ENCODE results near the gene TMEM129.
A peak's percentile ranks its signal among the peaks of the same experiment; 100 is the strongest.

TMEM129 gene, protein sequence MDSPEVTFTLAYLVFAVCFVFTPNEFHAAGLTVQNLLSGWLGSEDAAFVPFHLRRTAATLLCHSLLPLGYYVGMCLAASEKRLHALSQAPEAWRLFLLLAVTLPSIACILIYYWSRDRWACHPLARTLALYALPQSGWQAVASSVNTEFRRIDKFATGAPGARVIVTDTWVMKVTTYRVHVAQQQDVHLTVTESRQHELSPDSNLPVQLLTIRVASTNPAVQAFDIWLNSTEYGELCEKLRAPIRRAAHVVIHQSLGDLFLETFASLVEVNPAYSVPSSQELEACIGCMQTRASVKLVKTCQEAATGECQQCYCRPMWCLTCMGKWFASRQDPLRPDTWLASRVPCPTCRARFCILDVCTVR

DNA sequence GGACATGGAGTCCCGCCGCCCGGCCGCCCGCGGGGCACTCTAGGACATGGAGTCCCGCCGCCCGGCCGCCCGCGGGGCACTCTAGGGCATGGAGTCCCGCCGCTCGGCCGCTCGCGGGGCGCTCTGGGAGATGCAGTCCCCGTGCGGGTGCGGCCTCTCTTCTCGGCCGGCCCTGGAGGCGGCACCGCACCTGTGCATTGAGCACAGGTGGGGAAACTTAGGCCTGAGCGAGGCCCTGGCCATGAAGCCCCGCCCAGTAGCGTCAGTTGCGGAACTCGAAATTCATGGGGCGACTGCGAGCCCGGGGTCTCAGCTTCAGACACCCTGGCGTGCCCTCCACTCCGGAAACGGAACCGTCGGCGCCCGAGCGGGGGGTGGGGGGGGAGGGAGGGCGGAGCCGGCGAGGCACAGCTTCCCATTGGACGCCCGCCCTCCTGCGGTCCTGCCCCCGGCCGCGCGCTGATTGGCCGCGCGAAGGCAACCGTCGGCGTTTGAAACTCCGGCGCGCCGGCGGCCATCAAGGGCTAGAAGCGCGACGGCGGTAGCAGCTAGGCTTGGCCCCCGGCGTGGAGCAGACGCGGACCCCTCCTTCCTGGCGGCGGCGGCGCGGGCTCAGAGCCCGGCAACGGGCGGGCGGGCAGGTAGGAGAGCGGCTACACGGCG, at the start of gene TMEM129, which contains the start of gene TACC3:
TSS of gene TMEM129 (minus strand) at position 321 of the 663 bp plus-strand sequence. CDS start 486 bp downstream, outside the sequence.
TSS of gene TACC3 (plus strand) at position 519 of the 663 bp plus-strand sequence. CDS start 1,901 bp downstream, outside the sequence.
- DNase-seq (ENCODE audit: low read depth) = peak; percentile 77

DNA sequence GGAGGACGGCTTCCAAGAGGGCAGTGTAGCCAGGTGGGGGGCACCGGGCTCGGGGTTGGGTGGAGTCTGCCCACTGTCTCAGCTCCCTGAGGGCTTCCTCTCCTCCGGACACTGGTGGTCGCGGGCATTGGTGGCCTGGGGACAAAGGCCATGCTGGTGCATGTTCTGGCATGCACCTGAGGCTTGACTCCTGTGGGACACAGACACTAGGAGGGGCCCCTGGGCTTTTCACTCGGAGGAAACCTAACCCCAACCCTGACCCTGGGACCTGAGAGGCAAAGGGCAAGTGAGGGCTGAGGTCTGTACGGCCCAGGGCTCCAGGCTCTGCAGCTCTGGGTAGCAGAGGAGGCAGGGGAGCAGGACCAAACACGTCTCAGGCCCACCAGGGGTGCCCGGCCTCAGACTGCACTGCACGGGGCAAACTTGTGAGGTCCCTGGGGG, 49.7 kb upstream of the TMEM129 start:
- DNase-seq (ENCODE audit: low read depth) = no peak

DNA sequence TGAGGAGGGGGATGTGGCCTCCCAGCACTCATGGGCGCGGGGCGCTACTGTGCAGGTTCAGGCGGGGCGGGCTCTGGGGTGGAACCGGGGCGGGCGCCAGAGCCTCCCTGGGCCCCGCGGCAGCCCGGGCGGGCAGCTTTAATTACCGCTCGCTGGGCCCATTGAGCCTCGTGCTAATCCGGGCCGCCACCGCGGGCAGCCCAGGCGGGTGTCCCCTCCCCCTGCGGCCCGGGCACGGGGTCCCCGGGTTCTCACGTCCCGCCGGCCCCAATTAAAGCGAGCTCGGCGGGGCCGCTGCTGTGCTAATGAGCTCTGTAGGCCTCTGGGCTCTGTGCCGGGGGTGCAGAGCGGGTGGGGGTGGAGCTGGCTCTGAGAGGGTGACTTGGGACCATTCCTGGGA, 49.1 kb upstream of the TMEM129 start:
- no peak for DNase-seq (ENCODE audit: low read depth)

DNA sequence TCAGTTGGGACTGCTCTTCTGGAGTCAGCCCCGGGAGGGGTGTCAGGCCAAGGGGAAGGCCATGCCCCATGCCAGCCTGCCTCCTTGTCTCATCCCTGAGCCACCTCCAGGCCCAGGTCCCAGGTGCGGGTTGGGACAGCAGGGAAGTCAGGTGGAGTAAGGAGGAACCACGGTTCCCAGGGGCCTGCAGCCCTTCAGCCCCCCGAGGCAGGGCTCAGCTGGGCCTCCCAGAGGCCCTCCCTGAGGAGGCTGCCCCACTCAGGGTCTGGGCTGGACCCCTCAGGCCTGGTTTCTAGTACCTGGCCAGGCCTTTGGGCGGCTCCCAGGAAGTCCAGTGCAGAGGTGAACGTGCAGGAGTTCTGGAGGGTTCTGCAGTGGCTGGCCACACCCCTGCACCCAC, 48.6 kb upstream of the TMEM129 start:
- DNase-seq (ENCODE audit: low read depth) = no peak

DNA sequence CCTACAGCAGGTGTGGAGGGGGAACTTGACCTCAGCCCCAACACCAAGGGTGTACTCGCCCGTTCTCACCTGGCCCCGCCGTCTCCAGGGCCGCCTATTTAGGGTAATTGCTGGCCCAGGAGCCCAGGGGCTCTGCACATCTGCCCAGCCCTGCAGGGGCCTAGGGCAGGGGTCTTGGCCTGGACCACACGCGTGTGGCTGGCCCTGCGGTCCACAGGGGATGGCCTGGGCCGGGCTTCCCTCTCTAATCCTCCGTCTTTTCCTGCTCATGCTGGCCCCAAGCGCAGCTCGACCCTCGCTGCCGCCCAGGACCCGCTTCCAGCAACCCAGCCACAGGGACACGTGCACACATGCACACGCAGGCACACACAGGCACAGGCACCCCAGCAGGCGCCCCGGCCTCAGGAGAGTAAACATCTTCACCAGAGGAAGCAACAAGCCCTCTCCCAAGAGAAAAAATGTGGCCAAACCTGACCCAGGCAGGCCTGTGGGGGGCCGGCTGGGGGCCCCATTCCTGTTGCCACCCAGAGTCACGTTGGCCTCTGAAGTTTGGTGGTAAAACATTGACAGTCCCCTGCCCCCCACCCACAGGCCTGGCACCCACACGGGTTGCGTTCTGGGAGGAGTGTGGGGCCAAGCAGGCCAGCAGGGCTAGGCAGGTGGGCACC, 47.4 kb upstream of the TMEM129 start:
- no peak for DNase-seq (ENCODE audit: low read depth)

DNA sequence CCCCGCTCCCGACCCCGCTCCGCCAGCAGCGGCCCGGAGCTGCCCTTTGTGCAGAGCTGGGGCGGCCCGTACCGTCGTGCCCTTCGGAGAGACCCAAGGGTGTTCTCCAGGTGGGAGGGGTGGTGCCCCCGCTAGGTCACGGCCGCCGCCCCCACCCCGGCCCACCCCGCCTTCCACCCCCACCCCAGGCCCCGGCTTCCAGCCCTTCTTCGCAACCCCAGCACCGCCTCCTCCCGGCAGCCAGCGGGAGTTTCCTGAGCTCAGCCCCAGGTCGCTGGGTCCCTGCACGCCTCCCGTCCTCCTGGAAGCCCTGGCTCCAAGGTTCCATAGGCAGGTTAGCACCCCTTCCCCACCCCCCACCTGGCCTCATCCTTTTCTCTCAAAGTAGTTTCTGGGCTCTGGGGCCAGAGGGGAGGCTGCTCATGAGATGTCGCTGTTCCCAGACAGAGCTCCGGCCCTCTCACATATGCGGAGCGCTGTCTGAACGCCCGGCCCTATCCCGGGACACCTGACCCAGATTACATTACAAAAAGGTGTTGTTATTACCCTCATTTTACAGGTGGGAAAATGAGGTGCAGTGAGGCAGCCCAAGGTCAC, 46.7 kb upstream of the TMEM129 start:
- DNase-seq (ENCODE audit: low read depth) = no peak

DNA sequence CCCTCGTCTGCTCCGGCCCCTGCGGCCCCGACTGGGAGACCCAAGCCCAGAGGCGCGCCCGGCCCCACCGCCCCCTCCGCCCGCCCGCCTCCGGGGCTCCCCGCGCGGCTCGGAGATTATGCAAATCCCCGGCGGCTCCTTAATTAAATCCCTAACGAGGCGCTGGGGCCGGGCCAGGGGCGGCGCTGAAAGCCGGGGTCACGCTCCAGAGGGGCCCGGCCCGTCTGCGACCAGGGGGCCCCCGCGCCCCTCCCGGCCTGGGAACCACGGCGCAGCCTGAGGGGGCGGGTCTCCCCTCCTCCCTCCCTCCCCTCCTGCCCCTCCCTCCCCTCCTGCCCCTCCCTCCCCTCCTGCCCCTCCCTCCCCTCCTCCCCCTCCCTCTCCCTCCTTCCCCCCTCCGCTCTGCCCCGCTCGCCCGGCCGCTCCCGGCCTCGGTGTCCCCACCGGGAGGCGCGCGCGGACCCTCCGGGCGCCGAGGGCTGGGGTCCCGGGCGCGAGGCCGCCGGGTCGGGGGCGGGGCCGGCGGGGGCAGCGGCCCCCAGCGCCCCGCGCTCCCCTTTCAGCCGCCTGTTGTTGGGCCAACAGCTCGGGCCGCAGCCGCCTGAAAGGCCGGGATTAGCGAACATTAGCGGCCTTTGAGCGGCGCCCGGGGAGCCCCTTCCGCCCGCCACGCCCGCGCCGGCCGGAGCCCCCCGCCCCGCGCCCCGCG, 46.1 kb upstream of the TMEM129 start:
- DNase-seq (ENCODE audit: low read depth) = no peak

DNA sequence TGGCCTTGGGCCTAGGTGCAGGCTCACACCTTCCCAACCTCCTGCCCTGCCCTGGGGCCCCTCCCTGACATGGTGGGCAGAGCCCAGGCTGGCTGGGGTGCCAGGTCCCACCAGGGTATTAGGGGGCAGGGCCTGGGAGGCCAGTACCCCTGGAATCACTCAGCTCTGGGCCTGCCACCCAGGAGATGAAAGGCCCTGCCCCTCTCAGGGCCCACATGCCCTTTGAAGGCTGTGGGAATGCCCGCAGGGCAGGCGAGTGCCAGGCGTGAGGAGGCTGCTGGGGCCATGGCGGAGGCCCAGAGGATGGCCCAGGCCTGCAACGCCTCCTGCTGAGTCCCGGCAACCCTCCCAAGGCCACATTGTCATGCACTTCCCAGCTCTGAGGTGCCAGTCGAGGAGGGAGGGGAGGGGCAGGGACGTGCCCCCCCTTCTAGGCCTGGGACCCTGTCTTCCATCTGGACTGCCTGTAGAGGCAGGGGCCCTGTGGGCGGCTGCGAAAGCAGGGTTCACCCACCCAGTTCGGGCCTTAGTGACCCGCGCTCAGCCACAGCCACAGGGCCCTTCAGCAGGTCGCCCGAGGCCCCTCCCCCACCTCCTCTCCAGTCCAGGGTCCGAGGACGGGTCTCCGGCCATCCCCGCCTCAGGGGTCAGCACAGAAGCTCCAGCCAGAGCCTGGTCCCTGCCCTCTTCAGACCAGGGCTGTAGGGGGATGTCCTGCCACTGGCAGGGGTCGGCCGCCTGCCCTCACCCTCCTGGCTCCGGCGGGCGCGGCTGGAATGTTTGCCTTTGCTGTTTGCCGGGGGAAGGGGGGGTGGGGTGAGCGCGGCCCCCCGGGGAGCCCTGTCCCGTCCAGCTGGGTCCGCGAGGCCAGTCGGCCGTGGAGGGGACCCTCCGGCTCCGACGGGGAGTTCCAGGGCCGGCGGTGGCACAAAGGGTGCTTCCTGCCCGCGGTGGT, 45.3 kb upstream of the TMEM129 start:
- DNase-seq (ENCODE audit: low read depth) = no peak

DNA sequence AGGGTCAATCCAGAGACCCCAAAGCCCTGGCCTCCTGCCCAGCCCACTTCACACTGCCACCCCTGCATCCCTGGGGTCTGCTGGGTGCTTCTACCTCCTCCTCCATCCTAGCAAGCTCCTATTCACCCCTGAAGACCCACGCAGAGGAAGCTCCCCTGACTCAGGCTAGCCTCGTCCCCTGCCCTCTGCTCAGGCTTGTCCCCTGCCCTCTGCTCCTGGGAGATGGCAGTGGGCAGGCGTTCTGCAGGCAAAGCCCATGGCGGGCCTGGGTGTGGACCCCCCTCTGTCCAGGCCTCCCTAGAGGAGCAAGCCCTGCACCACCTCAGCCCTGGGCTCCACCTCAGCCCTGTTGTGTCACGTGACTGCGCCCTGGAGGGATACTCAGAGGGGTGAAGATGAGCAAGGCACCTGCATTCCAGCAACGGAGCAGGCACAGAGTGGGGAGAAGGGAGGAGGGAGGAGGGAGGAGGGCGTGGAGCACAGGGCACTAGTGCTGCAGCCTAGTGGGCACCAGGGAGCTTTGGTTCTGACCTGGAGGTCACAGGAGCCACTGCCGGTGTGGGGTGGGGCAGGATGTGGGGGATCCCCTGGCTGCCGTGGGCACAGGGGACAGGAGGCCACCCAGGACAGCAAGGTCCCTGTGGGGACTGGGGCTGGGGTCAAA, 44.4 kb upstream of the TMEM129 start:
- no peak for DNase-seq (ENCODE audit: low read depth)

DNA sequence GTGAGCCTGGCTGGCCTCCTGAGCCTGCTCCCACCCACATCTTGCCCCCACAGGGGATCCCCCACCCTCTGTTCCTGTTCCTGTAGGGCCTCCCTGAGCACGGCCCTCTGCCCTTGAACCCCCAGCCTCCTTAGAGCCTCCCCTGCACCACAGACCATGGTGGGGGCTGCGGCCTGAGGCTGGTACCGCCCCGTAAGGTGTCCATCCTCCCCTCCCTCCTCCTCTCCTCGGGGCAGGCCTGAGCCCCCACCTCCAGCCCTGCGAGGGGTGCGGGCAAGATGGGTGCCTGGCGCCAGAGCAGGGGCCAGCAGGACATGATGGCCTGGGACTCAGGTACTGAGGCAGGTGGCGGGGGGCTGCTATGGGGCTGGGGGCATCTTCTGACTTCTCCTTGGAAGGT, 43.5 kb upstream of the TMEM129 start:
- no peak for DNase-seq (ENCODE audit: low read depth)

DNA sequence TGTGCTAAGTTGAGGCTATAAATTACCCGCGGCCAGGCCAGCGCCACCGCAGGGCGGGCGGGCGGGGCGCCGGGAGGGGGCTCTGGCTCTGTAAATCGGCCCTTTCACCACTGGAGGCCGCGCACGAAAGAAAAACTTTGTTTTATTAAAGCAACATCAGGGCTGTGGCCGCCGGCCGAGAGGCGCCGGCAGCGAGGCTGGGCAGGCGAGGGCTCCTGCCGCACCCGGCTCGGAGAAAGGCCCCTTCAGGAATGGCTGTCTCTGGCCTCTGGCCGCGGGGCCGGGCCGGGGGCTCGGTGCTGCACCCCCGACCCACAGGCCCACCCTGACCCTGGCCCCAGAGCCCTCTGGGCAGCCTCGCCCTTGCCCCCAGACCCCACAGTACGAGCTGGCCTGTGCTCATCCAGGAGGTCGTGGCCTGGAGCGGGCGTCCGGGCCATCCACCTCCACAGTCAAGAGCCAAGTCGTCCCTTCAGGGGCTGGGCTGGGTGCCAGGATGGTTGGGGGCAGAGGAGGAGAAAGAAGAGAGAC, 42.5 kb upstream of the TMEM129 start:
- DNase-seq (ENCODE audit: low read depth) = no peak

DNA sequence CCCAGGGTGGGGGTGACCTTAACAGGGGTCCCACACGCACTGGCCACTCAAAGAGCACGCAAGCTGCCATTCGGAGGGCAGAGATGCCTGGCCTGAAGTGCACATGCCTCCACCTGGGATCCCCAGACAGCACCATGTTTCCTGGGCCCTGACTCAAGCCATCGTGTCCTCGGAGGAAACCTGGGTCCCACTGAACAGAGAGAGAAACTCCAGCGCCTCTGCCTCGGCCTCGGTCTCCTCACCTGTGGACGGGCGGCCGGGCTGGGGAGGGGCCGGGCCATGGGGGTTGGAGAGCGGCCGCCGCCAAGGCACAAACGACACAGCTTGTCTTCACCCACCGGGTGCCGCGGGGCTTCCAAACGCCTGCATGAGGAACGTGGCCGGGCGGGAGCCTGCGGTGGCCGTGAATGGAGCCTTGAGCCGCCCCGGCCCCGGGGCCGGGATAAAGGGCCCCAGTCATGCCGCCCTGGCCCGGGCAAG, 42.0 kb upstream of the TMEM129 start:
- DNase-seq (ENCODE audit: low read depth) = no peak

DNA sequence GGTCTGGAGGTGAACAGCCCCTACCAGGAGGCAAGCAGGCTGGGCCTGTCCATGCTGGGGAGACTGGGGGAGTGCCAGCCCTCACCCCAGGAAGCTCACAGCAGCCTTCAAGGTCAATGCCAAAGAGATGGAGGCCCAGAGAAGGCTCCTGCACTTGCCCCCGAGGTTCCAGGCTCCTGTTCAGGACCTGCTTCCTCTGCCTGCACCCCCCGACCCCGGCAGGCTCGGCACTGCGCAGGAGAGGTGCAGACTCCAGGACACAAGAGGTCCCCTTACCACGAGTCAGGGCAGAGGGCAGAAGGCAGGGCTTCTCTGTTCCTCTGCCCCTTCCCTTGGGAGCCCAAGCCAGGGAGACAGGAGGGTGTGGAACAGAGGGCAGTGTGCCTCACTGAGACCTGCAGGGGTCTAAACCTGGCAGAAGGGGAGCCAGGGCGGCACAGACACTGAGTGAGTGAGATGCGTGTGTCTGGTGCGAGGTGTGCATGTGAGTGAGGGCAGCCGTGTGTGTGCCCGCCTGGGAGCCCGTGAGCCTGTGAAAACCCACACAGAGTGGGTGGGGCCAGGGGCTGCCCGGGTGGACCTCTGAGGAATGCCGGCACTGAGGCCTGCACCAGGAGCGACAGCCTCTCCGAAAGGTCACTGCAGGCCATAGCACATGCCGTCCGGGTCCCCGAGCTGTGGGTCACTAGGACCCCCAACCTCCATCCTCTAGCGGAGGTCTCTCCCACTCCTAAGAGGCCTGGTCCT, 41.3 kb upstream of the TMEM129 start:
- DNase-seq (ENCODE audit: low read depth) = no peak

DNA sequence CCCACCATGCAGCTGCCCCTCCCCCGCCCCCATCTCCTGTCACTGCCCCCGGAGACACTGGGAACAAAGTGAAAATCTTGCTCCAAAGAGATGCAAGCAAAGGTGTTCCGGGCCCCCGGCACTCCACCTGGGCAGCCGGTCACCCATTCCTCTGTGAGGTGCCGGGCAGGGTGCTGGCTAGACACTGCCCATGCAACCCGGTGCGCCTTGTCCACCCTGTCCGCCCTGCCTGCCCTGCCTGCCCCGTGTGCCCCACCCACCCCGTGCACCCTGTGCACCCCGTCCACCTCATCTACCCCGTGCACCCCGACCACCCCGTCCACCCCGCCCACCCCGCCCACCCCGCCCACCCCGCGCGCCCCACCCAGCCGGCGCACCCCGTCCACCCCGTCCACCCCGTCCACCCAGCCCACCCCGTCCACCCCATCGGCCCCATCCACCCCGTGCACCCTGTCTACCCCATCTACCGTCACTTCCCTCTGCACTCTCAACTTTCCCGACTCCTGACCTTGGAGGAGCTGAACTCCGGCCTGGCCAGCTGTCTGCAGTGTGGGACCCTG, 40.1 kb upstream of the TMEM129 start:
- DNase-seq (ENCODE audit: low read depth) = no peak

DNA sequence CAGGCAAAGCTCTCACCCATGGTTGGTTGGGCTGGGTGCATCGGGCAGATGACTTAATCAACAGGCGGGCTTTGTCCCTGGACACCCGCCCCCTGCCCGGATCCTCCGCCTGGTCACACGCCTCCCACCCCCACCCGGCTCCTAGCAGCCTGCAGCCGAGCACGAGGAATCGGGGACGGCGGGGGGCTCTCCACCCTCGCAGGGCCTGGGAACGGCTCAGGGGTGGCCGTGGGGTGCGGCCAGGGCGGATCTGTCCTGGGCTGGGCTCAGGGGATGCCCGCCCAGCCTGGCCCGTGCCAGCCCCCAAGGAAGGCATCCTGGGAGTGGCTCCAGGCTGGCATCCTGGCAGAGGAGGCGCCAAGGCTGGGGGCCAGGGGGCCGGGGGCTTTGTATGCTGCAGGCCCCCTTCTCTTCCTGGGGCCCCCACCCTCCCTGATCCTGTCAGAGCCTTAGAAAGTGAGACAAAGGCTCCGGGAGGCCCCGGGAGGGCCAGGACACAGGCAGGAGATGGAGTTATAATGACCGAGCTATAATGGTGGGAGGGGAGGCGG, 39.5 kb upstream of the TMEM129 start:
- DNase-seq (ENCODE audit: low read depth) = no peak

DNA sequence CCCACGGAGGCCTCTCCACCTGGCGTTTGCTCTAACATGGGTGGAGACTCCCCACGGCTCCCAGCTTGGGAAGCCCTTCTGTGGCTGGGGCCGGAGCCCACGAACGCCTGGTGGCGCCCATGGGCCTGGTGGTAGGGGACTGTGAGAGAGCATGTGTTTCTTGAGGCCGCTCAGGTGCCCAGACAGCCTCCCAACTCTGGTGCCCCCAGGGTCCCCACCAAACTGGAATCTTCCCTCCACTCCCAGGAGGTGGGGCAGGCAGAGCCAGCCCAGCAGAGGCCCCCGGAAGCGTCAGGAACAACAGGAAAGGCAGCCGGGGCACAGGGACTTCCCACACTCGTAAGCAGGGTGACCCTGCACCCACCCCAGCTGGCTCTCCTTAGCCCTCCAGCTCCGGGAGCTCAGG, 38.7 kb upstream of the TMEM129 start:
- no peak for DNase-seq (ENCODE audit: low read depth)

DNA sequence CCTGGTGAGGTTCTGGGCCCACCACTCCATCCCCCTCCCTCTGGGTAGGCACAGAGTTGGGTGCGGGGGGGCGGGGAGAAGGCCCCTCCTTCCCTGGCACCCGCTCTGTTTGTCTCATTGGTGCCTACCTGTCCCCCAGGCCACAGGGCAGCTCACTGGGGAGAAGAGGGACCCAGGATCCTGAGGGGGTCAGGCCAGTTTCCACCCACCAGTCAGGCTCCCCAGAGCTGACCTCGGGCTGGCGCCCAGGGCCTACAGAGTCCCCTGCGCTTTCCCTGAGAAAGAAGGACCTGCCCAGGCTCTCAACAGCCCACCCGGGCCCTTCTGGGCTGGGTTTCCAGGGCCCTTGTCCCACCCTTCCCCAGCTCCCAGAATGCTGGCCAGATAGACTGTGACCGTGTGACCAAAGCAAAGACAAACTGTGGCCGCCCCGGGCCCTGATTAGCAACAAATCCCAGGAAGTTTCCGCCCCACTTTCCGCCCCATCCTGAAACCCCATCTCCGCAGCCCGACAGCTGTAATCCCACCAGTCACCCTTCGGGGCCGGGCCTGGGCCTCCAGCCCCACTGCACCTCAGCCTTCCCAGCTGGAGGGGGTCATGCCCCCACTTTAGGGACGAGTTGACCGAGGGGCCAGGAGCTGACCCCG, 38.2 kb upstream of the TMEM129 start:
- no peak for DNase-seq (ENCODE audit: low read depth)
